Measurements from ENCODE around the gene LRMDA. TPM values are rescaled to one million over a fixed set of nuclear protein-coding genes. Genes with fewer than 3 reads are reported as not detected.

LRMDA gene
- total and polyA plus RNA-seq, 2 donors (not counting 1 experiment from before 2014, with no cell fraction given): 0.12 TPM; not detected in 1

GRCh38 chr10:76041551-76041950 is 610.1 kb downstream of the LRMDA start:
- Histone ChIP-seq H3K27ac (ENCODE audit: low read length in 2 of 2) (no peak overlapping the region), H3K79me2 (ENCODE audit: control insufficient read depth, insufficient read depth, low read length) (no peaks in the 10 kb centered on the region), H4K20me1 (ENCODE audit: control insufficient read depth, insufficient read depth, low read length, poor library complexity, severe bottlenecking) (no peaks in the 10 kb centered on the region), H3K4me3 (ENCODE audit: control extremely low read depth in 1 of 5, extremely low read depth in 1 of 5, insufficient read depth in 1 of 5, low read depth in 2 of 5, low read length in 4 of 5) (no peak overlapping the region), H2AFZ (ENCODE audit: insufficient read depth, low read depth, low read length, poor library complexity, severe bottlenecking) (no peak overlapping the region), H3K4me1 (ENCODE audit: control insufficient read depth in 2 of 2, insufficient read depth in 2 of 2, low read length in 2 of 2) (no peaks in the 10 kb centered on the region), H3K9ac (ENCODE audit: low read length) (no peak overlapping the region), H3K27me3 (replicated peaks in 1 of 4; ENCODE audit: control extremely low read depth in 1 of 4, control insufficient read depth in 3 of 4, insufficient read depth in 4 of 4, low read length in 3 of 4) (no peaks in the 10 kb centered on the region), H3K9me3 (ENCODE audit: control extremely low read depth in 1 of 3, control insufficient read depth in 2 of 3, insufficient read depth in 1 of 3, low read length in 2 of 3) (peaks cover 0 to 1% (median 0%) of the 10 kb centered on the region in 3 donors), H3K36me3 (replicated peaks in 1 of 2; ENCODE audit: control extremely low read depth in 1 of 2, control insufficient read depth in 1 of 2, extremely low read depth in 1 of 2, insufficient read depth in 2 of 2, low read length in 1 of 2) (no peaks in the 10 kb centered on the region), H3K4me2 (replicated peaks; ENCODE audit: low read depth, low read length, poor library complexity, severe bottlenecking) (no peak overlapping the region)
- no peak for DNase-seq
- Mint-ChIP-seq H3K9me3 (ENCODE audit: insufficient read depth) (no peaks in the 10 kb centered on the region), H3K27me3 (peaks cover 5% of the 10 kb centered on the region), H3K4me1 (no peaks in the 10 kb centered on the region), H3K4me3 (no peak overlapping the region), H3K27ac (no peak overlapping the region)
- POLR2A ChIA-PET: no interaction called here
- WGBS (ENCODE audit: insufficient coverage): 92% methylated on average over 5 of the region's 5 CpGs
- CTCF ChIA-PET: no interaction called here
- intact Hi-C loops (cut with micrococcal nuclease): no loop called here
- no peak for ATAC-seq (ENCODE audit: low read depth)
- TF ChIP-seq EZH2 (IDR thresholded peaks at IDR 0.05; ENCODE audit: borderline replicate concordance, insufficient read depth, low read depth, low read length, poor library complexity, severe bottlenecking) (no peak), CTCF (IDR thresholded peaks at IDR 0.05) (no peak)

GRCh38 chr10:76043261-76043660 is 611.8 kb downstream of the LRMDA start:
- intact Hi-C loops (cut with micrococcal nuclease): no loop called here
- Histone ChIP-seq H3K4me2 (replicated peaks; ENCODE audit: low read depth, low read length, poor library complexity, severe bottlenecking) (no peak overlapping the region), H3K79me2 (ENCODE audit: control insufficient read depth, insufficient read depth, low read length) (no peaks in the 10 kb centered on the region), H3K36me3 (replicated peaks in 1 of 2; ENCODE audit: control extremely low read depth in 1 of 2, control insufficient read depth in 1 of 2, extremely low read depth in 1 of 2, insufficient read depth in 2 of 2, low read length in 1 of 2) (no peaks in the 10 kb centered on the region), H4K20me1 (ENCODE audit: control insufficient read depth, insufficient read depth, low read length, poor library complexity, severe bottlenecking) (no peaks in the 10 kb centered on the region), H3K4me1 (ENCODE audit: control insufficient read depth in 2 of 2, insufficient read depth in 2 of 2, low read length in 2 of 2) (no peaks in the 10 kb centered on the region), H3K27me3 (replicated peaks in 1 of 4; ENCODE audit: control extremely low read depth in 1 of 4, control insufficient read depth in 3 of 4, insufficient read depth in 4 of 4, low read length in 3 of 4) (no peaks in the 10 kb centered on the region), H2AFZ (ENCODE audit: insufficient read depth, low read depth, low read length, poor library complexity, severe bottlenecking) (no peak overlapping the region), H3K9ac (ENCODE audit: low read length) (no peak overlapping the region), H3K27ac (ENCODE audit: low read length in 2 of 2) (no peak overlapping the region), H3K4me3 (ENCODE audit: control extremely low read depth in 1 of 5, extremely low read depth in 1 of 5, insufficient read depth in 1 of 5, low read depth in 2 of 5, low read length in 4 of 5) (no peak overlapping the region), H3K9me3 (ENCODE audit: control extremely low read depth in 1 of 3, control insufficient read depth in 2 of 3, insufficient read depth in 1 of 3, low read length in 2 of 3) (no peaks in the 10 kb centered on the region)
- no peak overlapping the region for H3K4me3 Mint-ChIP-seq
- peaks cover 5% of the 10 kb centered on the region for H3K27me3 Mint-ChIP-seq
- ChIA-PET POLR2A (no interaction called here), CTCF (no interaction called here)
- DNase-seq (no peak), ATAC-seq (ENCODE audit: low read depth) (no peak)
- peaks cover 2% of the 10 kb centered on the region for H3K9me3 Mint-ChIP-seq (ENCODE audit: insufficient read depth)
- WGBS (ENCODE audit: insufficient coverage): 100% methylated on average over 1 of the region's 2 CpGs
- H3K4me1 Mint-ChIP-seq: no peaks in the 10 kb centered on the region
- H3K27ac Mint-ChIP-seq: no peak overlapping the region
- TF ChIP-seq CTCF (IDR thresholded peaks at IDR 0.05) (no peak), EZH2 (IDR thresholded peaks at IDR 0.05; ENCODE audit: borderline replicate concordance, insufficient read depth, low read depth, low read length, poor library complexity, severe bottlenecking) (no peak)
